ENCODE data around the gene HGF. TPM values are rescaled to one million over a fixed set of nuclear protein-coding genes. Genes with fewer than 3 reads are reported as not detected.

The HGF gene
- total RNA-seq, 4 donors from 2014 or later = 2.6 to 29.4 (median 10.1) TPM

DNA sequence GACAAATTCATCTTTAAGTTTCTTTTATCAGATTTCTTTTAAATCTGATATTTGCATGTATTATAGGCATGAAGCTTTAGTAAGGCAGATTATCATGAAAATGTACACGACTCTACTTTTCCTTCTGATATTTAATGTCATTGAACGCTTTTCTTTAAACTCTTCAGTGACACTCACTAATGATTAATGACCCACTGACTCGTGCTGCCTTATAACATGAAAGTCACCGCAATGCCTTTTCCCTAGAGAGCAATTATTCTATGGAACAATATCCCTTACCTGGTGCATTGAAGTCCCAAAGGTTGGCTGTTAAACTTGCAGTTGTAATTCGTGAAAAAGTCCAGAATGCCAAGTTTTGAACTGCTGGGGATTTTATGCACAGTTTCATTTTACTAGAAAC lies 33.4 kb upstream of the HGF start:
- intact Hi-C loops (cut with DNase I; ENCODE audit: low total_unique reads) = no loop called here
- Histone ChIP-seq H3K36me3 (no peaks in the 10 kb centered on the region), H3K4me1 (no peaks in the 10 kb centered on the region), H3K27ac (no peak overlapping the region), H3K27me3 (no peaks in the 10 kb centered on the region), H3K4me3 (no peak overlapping the region), H3K9me3 (no peaks in the 10 kb centered on the region)
- DNase-seq = no peak
- TF ChIP-seq, protein P1, sequence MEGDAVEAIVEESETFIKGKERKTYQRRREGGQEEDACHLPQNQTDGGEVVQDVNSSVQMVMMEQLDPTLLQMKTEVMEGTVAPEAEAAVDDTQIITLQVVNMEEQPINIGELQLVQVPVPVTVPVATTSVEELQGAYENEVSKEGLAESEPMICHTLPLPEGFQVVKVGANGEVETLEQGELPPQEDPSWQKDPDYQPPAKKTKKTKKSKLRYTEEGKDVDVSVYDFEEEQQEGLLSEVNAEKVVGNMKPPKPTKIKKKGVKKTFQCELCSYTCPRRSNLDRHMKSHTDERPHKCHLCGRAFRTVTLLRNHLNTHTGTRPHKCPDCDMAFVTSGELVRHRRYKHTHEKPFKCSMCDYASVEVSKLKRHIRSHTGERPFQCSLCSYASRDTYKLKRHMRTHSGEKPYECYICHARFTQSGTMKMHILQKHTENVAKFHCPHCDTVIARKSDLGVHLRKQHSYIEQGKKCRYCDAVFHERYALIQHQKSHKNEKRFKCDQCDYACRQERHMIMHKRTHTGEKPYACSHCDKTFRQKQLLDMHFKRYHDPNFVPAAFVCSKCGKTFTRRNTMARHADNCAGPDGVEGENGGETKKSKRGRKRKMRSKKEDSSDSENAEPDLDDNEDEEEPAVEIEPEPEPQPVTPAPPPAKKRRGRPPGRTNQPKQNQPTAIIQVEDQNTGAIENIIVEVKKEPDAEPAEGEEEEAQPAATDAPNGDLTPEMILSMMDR (IDR thresholded peaks at IDR 0.05) = no peak
- no peak for TF ChIP-seq POLR2A (IDR thresholded peaks at IDR 0.05)

GRCh38 chr7:81802251-81802650 lies 32.4 kb upstream of the HGF start:
- Histone ChIP-seq H3K9me3 (no peaks in the 10 kb centered on the region), H3K4me1 (no peaks in the 10 kb centered on the region), H3K27me3 (no peaks in the 10 kb centered on the region), H3K4me3 (no peak overlapping the region), H3K36me3 (no peaks in the 10 kb centered on the region), H3K27ac (no peak overlapping the region)
- intact Hi-C loops (cut with DNase I; ENCODE audit: low total_unique reads) = no loop called here
- TF ChIP-seq, protein P1 (IDR thresholded peaks at IDR 0.05) = no peak
- TF ChIP-seq POLR2A (IDR thresholded peaks at IDR 0.05) = no peak
- DNase-seq = no peak

DNA sequence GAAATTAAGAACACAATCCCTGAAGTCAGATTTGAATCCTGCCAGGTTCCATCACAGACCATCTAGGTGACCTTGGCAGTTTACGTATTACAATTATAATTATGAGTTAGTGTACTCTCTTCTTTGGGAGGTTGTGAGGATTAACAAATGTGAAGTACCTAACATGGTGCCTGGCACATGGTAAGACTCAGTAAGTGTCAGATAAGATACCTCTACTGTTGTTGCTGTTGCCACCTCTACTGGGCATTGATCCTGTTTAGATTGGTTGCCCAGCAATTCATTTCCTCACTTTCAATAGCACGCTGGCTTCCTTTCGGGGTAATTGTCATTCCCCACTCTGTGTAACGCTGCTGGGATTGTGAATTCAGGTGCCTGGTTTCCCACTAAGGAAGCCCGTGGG lies 31.7 kb upstream of the HGF start:
- intact Hi-C loops (cut with DNase I; ENCODE audit: low total_unique reads) = no loop called here
- no peak for TF ChIP-seq POLR2A (IDR thresholded peaks at IDR 0.05)
- TF ChIP-seq, protein P1 (IDR thresholded peaks at IDR 0.05) = no peak

DNA sequence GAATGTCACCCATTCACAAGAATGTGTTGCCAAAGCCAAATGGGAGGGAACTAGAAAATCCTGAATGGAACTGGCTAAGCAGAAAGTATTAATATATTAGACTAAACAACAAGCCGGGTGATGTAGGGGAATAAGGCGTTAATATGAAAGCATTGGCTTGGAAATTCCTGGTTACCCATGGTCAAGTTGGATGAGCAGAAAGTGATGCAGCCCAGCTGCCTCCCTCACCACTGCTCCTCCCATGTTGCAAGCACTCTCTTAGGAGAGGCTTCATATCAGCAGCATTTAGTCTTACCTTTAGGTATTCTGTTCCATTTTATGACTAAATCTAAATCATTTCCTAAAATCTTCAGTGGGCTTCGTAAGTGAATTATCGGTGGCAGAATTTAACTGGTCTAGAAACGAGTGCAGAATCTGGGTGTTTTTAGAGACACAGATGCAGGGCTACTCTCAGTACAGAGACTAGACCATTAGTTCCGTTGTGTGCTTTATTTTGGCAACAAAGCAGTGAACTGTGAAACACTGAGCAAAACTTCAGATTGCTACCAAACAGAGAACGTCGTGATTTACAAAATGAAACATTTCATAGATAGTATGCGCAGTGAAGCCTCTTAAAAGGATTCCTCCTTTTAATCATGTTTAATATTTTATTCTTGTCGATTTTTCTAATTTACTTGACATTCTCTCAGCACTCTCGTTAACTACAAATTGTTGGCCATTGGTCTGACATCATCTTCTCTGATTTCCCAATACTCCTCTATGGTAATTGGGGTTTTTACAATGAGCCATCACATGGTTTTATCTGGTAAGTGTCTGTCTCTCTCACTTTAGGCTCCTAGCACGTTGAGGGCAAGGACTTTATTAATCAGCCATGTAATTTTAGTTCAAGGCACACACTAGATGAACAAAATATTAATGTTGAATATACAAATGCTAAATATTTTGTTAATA lies 22.0 kb upstream of the HGF start:
- no peaks in the 10 kb centered on the region for H3K4me1 ChIP-seq
- H3K36me3 ChIP-seq = no peaks in the 10 kb centered on the region
- intact Hi-C loops (cut with DNase I; ENCODE audit: low total_unique reads) = no loop called here
- H3K4me3 ChIP-seq = no peak overlapping the region
- no peaks in the 10 kb centered on the region for H3K9me3 ChIP-seq
- H3K27me3 ChIP-seq = no peaks in the 10 kb centered on the region
- TF ChIP-seq POLR2A (IDR thresholded peaks at IDR 0.05) = no peak
- TF ChIP-seq, protein P1 (IDR thresholded peaks at IDR 0.05) = no peak
- H3K27ac ChIP-seq = no peak overlapping the region
- no peak for DNase-seq

More for the DNA sequence above, 31.7 kb upstream of the HGF start:
- no peaks in the 10 kb centered on the region for H3K4me1 ChIP-seq
- no peaks in the 10 kb centered on the region for H3K9me3 ChIP-seq
- no peak overlapping the region for H3K4me3 ChIP-seq
- no peak overlapping the region for H3K27ac ChIP-seq
- H3K36me3 ChIP-seq = no peaks in the 10 kb centered on the region
- no peak for DNase-seq
- H3K27me3 ChIP-seq = no peaks in the 10 kb centered on the region

DNA sequence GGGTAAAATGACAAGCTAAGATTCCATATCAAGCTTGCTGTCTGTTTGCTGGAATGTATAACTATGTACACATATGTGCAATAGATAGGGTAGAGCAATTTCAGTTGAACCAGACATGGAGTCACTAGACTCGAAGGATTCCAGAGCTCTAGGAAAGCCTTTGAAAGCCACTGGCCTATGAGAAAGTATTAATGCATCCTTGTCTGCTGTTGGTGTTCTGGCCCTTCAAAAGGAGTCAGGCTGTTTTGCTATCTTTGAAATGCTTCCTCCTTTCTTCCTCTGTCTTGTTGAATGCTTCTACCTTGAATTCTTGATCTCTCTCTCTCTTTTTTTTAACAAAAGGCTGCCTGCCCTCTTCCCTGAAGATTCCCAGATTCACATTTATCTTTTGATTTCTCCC lies 20.8 kb upstream of the HGF start:
- Histone ChIP-seq H3K27me3 (no peaks in the 10 kb centered on the region), H3K9me3 (no peaks in the 10 kb centered on the region), H3K27ac (no peak overlapping the region), H3K4me3 (no peak overlapping the region), H3K4me1 (no peaks in the 10 kb centered on the region), H3K36me3 (no peaks in the 10 kb centered on the region)
- intact Hi-C loops (cut with DNase I; ENCODE audit: low total_unique reads) = no loop called here
- DNase-seq = no peak
- TF ChIP-seq, protein P1 (IDR thresholded peaks at IDR 0.05) = no peak
- TF ChIP-seq POLR2A (IDR thresholded peaks at IDR 0.05) = no peak

Data from uterus (tissue), 4 donors.